HCT116 (cell line): ENCODE measurements around the gene SCCPDH. TPM values are rescaled to one million over a fixed set of nuclear protein-coding genes. Genes with fewer than 3 reads are reported as not detected.

Experiments
- ATAC-seq: fragments of 200-7000 bp; cut with Tn5 transposase; 2 replicates; pipeline ENCODE4 v1.9.1; 2020; ENCODE audit warnings: mild to moderate bottlenecking, moderate library complexity
- BruUV-seq: library from RNA; stranded (reverse); fragments of 400-500 nt; replicated peaks from 2 replicates; lab custom pipeline; 2021; lab: Mats Ljungman, UMichigan
- CTCF ChIA-PET: fragments of 300-600 bp; sonication (Branson Sonifier 250); formaldehyde crosslinking; loops from one replicate; lab custom pipeline; 2021; ENCODE audit warnings: antibody characterized with exemption; lab: Charles Lee
- POLR2A ChIA-PET: fragments of 300-600, 350-600 bp; sonication (Branson Sonifier 250); formaldehyde crosslinking; loops from one replicate; lab custom pipeline; 2021; ENCODE audit warnings: antibody characterized with exemption; lab: Charles Lee
- RAD21 ChIA-PET, 2 experiments: fragments of 300-600 bp; sonication (Branson Sonifier 250); formaldehyde crosslinking; loops; one replicate each; lab custom pipeline; 2023; ENCODE audit warnings: low total read pairs in 2 of 2; ENCODE audit not compliant: uncharacterized antibody in 2 of 2, unreplicated experiment in 2 of 2, low non-redundant PET in 1 of 2; lab: Charles Lee
- DNase-seq: peaks from one replicate; pipeline ENCODE4 v3.0.0-alpha.2; 2010; ENCODE audit warnings: low read depth, low spot score
- H2AFZ ChIP-seq: fragments of 200-600 bp; shearing (Covaris generic), sonication (generic); 2 replicates; pipeline ENCODE4 v1.6.1; 2017; ENCODE audit warnings: low read depth, mixed run types, mixed read lengths, antibody characterized with exemption, low read length; ENCODE audit not compliant: poor library complexity, severe bottlenecking
- H3K27ac ChIP-seq: 2 replicates; pipeline ENCODE4 v1.5.1; 2012; ENCODE audit warnings: low read depth, low read length
- H3K27me3 ChIP-seq: fragments of 200-600 bp; sonication (generic); 2 replicates; pipeline ENCODE4 v1.6.1; 2016; ENCODE audit warnings: mixed run types, low read length, mixed read lengths; ENCODE audit not compliant: insufficient read depth
- H3K36me3 ChIP-seq, 2 experiments: fragments of 200-500 bp in 1 of 2; fragments of 200-600 bp in 1 of 2; sonication (Bioruptor generic) in 1 of 2; sonication (generic) in 1 of 2; 2 replicates each; pipeline versions ENCODE4 v1.5.1 to v1.6.1; 2014 to 2016; ENCODE audit warnings: low read length in 2 of 2, inconsistent platforms in 1 of 2, mixed read lengths in 1 of 2, mixed run types in 1 of 2; ENCODE audit not compliant: insufficient read depth in 2 of 2, control insufficient read depth in 1 of 2
- H3K4me1 ChIP-seq, 2 experiments: fragments of 200-600 bp in 1 of 2; sonication (generic) in 1 of 2; 2 replicates each; pipeline versions ENCODE4 v1.5.1 to v1.6.1; 2012 to 2017; ENCODE audit warnings: low read length in 2 of 2, inconsistent platforms in 1 of 2, mild to moderate bottlenecking in 1 of 2, mixed read lengths in 1 of 2, mixed run types in 1 of 2, moderate library complexity in 1 of 2; ENCODE audit not compliant: insufficient read depth in 2 of 2, control insufficient read depth in 1 of 2
- H3K4me2 ChIP-seq: fragments of 200-600 bp; sonication (generic); 2 replicates; pipeline ENCODE4 v1.6.1; 2017; ENCODE audit warnings: mixed run types, low read length, mixed read lengths
- H3K4me3 ChIP-seq, 2 experiments: fragments of 200-600 bp in 1 of 2; sonication (generic) in 1 of 2; replicated peaks in 1 of 2; 2 replicates each; pipeline ENCODE4 v1.5.1; 2011 to 2016; ENCODE audit warnings: low read length in 2 of 2, control low read depth in 1 of 2, low read depth in 1 of 2, mild to moderate bottlenecking in 1 of 2, mixed read lengths in 1 of 2, mixed run types in 1 of 2
- H3K79me2 ChIP-seq: fragments of 200-600 bp; sonication (generic); 2 replicates; pipeline ENCODE4 v1.6.1; 2017; ENCODE audit warnings: mild to moderate bottlenecking, mixed run types, low read length, moderate library complexity, mixed read lengths; ENCODE audit not compliant: insufficient read depth
- H3K9ac ChIP-seq: fragments of 200-600 bp; sonication (generic); 2 replicates; pipeline ENCODE4 v1.6.1; 2016; ENCODE audit warnings: low read length, mixed read lengths
- H3K9me2 ChIP-seq: fragments of 200-600 bp; sonication (generic), shearing (Covaris generic); 2 replicates; pipeline ENCODE4 v1.6.1; 2017; ENCODE audit warnings: mixed run types, mild to moderate bottlenecking, moderate library complexity; ENCODE audit not compliant: insufficient read depth
- H3K9me3 ChIP-seq, 2 experiments: fragments of 200-500 bp in 1 of 2; fragments of 200-600 bp in 1 of 2; sonication (Bioruptor generic) in 1 of 2; sonication (generic) in 1 of 2; 2 replicates each; pipeline ENCODE4 v1.6.1; 2014 to 2017; ENCODE audit warnings: low read length in 2 of 2, mixed read lengths in 2 of 2, inconsistent platforms in 1 of 2, low read depth in 1 of 2, mild to moderate bottlenecking in 1 of 2, mixed run types in 1 of 2, moderate library complexity in 1 of 2; ENCODE audit not compliant: control insufficient read depth in 1 of 2, insufficient read depth in 1 of 2
- H4K20me1 ChIP-seq: fragments of 200-600 bp; sonication (generic), shearing (Covaris generic); 2 replicates; pipeline ENCODE4 v1.6.1; 2017; ENCODE audit warnings: mixed run types, mild to moderate bottlenecking, moderate library complexity; ENCODE audit not compliant: insufficient read depth
- ATF3 ChIP-seq: IDR thresholded peaks from 2 replicates; pipeline ENCODE4 v1.6.1; 2012
- CBX3 ChIP-seq: IDR thresholded peaks from 2 replicates; pipeline ENCODE4 v1.6.1; 2012; ENCODE audit warnings: low read depth
- CEBPB ChIP-seq: IDR thresholded peaks from 2 replicates; pipeline ENCODE4 v1.6.1; 2012; ENCODE audit warnings: low read depth
- EGR1 ChIP-seq: IDR thresholded peaks from 2 replicates; pipeline ENCODE4 v1.6.1; 2012; ENCODE audit warnings: low read depth
- ELF1 ChIP-seq: IDR thresholded peaks from 2 replicates; pipeline ENCODE4 v1.6.1; 2012; ENCODE audit warnings: low read depth, borderline replicate concordance
- EZH2 ChIP-seq: fragments of 200-600 bp; sonication (generic); IDR thresholded peaks from 2 replicates; pipeline ENCODE4 v1.6.1; 2017; ENCODE audit warnings: antibody characterized with exemption, mixed run types
- EZH2phosphoT487 ChIP-seq: fragments of 200-600 bp; IDR thresholded peaks from 2 replicates; pipeline ENCODE4 v1.6.1; 2018; ENCODE audit warnings: antibody characterized with exemption, borderline replicate concordance
- FOSL1 ChIP-seq: IDR thresholded peaks from 2 replicates; pipeline ENCODE4 v1.6.1; 2012; ENCODE audit warnings: low read depth
- JUND ChIP-seq: IDR thresholded peaks from 2 replicates; pipeline ENCODE4 v1.6.1; 2012
- RAD21 ChIP-seq: IDR thresholded peaks from 2 replicates; pipeline ENCODE4 v1.6.1; 2012; ENCODE audit warnings: low read depth, mild to moderate bottlenecking
- SIN3A ChIP-seq: IDR thresholded peaks from 2 replicates; pipeline ENCODE4 v1.6.1; 2012; ENCODE audit warnings: low read depth
- SRF ChIP-seq: IDR thresholded peaks from 2 replicates; pipeline ENCODE4 v1.6.1; 2012; ENCODE audit warnings: low read depth
- YY1 ChIP-seq: IDR thresholded peaks from 2 replicates; pipeline ENCODE4 v1.6.1; 2011; ENCODE audit warnings: low read length, low read depth, moderate library complexity, mild to moderate bottlenecking; ENCODE audit not compliant: insufficient replicate concordance; ENCODE audit errors: extremely low read depth
- ZFX ChIP-seq: fragments of 450-650 bp; IDR thresholded peaks from 2 replicates; pipeline ENCODE4 v1.6.1; 2017
- ZNF274 ChIP-seq: fragments of 200-500 bp; sonication (Bioruptor generic); IDR thresholded peaks from 2 replicates; pipeline ENCODE4 v1.6.1; 2014; ENCODE audit warnings: mild to moderate bottlenecking, low read depth, low read length, inconsistent platforms
- intact Hi-C: fragments of 100-400 bp; cut with micrococcal nuclease; formaldehyde crosslinking; loops from 2 replicates; pipeline ENCODE4 v1.10.0; 2022
- total RNA-seq: library from RNA; stranded (reverse); gene quantifications from one replicate; pipeline ENCODE4 v1.2.1, GENCODE V29; 2021; ENCODE audit not compliant: unreplicated experiment
- TF ChIP-seq, protein P1 (sequence below): IDR thresholded peaks from 2 replicates; pipeline ENCODE4 v1.6.1; 2011; ENCODE audit warnings: mild to moderate bottlenecking, low read length, moderate library complexity; ENCODE audit not compliant: insufficient replicate concordance; ENCODE audit errors: extremely low read depth
- TF ChIP-seq, protein P2 (sequence below): IDR thresholded peaks from 2 replicates; pipeline ENCODE4 v1.6.1; 2012

Gene SCCPDH
- total RNA-seq, 1 experiment from 2014 or later = 0.30 TPM

- TF ChIP-seq, protein P1, sequence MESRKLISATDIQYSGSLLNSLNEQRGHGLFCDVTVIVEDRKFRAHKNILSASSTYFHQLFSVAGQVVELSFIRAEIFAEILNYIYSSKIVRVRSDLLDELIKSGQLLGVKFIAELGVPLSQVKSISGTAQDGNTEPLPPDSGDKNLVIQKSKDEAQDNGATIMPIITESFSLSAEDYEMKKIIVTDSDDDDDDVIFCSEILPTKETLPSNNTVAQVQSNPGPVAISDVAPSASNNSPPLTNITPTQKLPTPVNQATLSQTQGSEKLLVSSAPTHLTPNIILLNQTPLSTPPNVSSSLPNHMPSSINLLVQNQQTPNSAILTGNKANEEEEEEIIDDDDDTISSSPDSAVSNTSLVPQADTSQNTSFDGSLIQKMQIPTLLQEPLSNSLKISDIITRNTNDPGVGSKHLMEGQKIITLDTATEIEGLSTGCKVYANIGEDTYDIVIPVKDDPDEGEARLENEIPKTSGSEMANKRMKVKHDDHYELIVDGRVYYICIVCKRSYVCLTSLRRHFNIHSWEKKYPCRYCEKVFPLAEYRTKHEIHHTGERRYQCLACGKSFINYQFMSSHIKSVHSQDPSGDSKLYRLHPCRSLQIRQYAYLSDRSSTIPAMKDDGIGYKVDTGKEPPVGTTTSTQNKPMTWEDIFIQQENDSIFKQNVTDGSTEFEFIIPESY = no peak
- no peak for TF ChIP-seq EGR1
- TF ChIP-seq ATF3 = no peak
- TF ChIP-seq CEBPB = no peak
- no peak for TF ChIP-seq ELF1
- no peak for TF ChIP-seq ZFX
- no peak for TF ChIP-seq FOSL1
- no peak for TF ChIP-seq YY1
- TF ChIP-seq RAD21 = no peak
- no peak for TF ChIP-seq CBX3
- TF ChIP-seq EZH2 = no peak
Observed at GRCh38 chr1:246803373-246803772, 79.2 kb downstream of the SCCPDH start (continued).

DNA sequence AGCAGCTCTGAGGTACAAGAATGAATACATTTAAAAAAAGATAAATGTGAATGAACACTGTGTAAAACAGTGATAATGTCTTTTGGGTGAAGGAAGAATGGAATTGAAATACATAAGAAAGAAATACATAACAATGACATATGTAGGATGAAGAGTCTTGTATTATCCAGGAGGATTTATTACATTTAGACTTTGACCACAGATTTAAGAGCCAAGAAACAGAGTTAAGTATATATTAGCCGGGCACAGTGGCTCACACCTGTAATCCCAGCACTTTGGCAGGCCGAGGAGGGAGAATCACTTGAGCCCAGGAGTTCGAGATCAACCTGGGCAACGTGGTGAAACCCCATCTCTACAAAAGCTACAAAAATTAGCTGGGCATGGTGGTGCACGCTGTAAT is 79.7 kb downstream of the SCCPDH start:
- ChIA-PET CTCF (no interaction called here), RAD21 (no interaction called here), POLR2A (no interaction called here)
- intact Hi-C loops = loop anchor here (10.0 kb wide), 1 partner anchor 271 kb away; the partner anchor contains the start of gene ZNF670
- Histone ChIP-seq H3K4me1 (no peaks in the 10 kb centered on the region), H4K20me1 (no peaks in the 10 kb centered on the region), H3K4me3 (no peak overlapping the region), H2AFZ (no peak overlapping the region), H3K9me2 (no peaks in the 10 kb centered on the region), H3K79me2 (no peaks in the 10 kb centered on the region), H3K9me3 (no peaks in the 10 kb centered on the region), H3K4me2 (no peak overlapping the region), H3K27ac (no peak overlapping the region), H3K27me3 (no peaks in the 10 kb centered on the region), H3K36me3 (no peaks in the 10 kb centered on the region), H3K9ac (no peak overlapping the region)
- ATAC-seq = no peak
- BruUV-seq = no TSS peak
- no peak for TF ChIP-seq CEBPB
- no peak for TF ChIP-seq SIN3A
- no peak for TF ChIP-seq RAD21
- no peak for TF ChIP-seq CBX3
- TF ChIP-seq SRF = no peak
- TF ChIP-seq EZH2phosphoT487 = no peak
- TF ChIP-seq, protein P2, sequence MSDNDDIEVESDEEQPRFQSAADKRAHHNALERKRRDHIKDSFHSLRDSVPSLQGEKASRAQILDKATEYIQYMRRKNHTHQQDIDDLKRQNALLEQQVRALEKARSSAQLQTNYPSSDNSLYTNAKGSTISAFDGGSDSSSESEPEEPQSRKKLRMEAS = no peak
- no peak for TF ChIP-seq ELF1
- no peak for TF ChIP-seq JUND
- TF ChIP-seq ZNF274 = no peak
- no peak for TF ChIP-seq YY1
- no peak for TF ChIP-seq EGR1
- no peak for DNase-seq
